Brain microvascular endothelial cell (primary cell): ENCODE measurements around the gene PAX4.

Experiments
- DNase-seq: peaks from one replicate; pipeline ENCODE4 v3.0.0-alpha.2; 2020
- H3K27ac ChIP-seq: fragments of 250-450 bp; sonication (Bioruptor Pico); 2 replicates; pipeline ENCODE4 v1.5.1; 2020; ENCODE audit warnings: mild to moderate bottlenecking, moderate library complexity
- H3K27me3 ChIP-seq: fragments of 250-450 bp; sonication (Bioruptor Pico); replicated peaks from 2 replicates; pipeline ENCODE4 v1.5.1; 2020; ENCODE audit warnings: mild to moderate bottlenecking
- H3K36me3 ChIP-seq: fragments of 250-450 bp; sonication (Bioruptor Pico); replicated peaks from 2 replicates; pipeline ENCODE4 v1.5.1; 2020; ENCODE audit warnings: mild to moderate bottlenecking
- H3K4me3 ChIP-seq: 2 replicates; pipeline ENCODE4 v1.5.1; 2011; ENCODE audit warnings: low read depth, mild to moderate bottlenecking, control low read depth, low read length, moderate library complexity
- CTCF ChIP-seq: IDR thresholded peaks from 2 replicates; pipeline ENCODE4 v1.5.1; 2011; ENCODE audit warnings: low read depth, mild to moderate bottlenecking, moderate library complexity, low read length, control low read depth, inconsistent platforms; ENCODE audit errors: missing control alignments
- in situ Hi-C: cut with HindIII; loops from 2 replicates; pipeline ENCODE4 v1.10.0; 2017; ENCODE audit warnings: low sequenced_read_pairs, low pct_ligation_motif_present

Gene PAX4

GRCh38 chr7:127625331-127625730, 7.4 kb upstream of the PAX4 start:
- TF ChIP-seq CTCF, result no peak
- H3K27ac ChIP-seq, result no peak overlapping the region
- no peaks in the 10 kb centered on the region for H3K36me3 ChIP-seq
- DNase-seq, result no peak
- peaks cover 14% of the 10 kb centered on the region for H3K27me3 ChIP-seq
- no peak overlapping the region for H3K4me3 ChIP-seq
- in situ Hi-C loops, result no loop called here

GRCh38 chr7:127620406-127621233, 2.7 kb upstream of the PAX4 start:
- H3K4me3 ChIP-seq, result no peak overlapping the region

GRCh38 chr7:127619681-127620405, 1.9 kb upstream of the PAX4 start:
- TF ChIP-seq CTCF, result no peak
- H3K4me3 ChIP-seq, result no peak overlapping the region
- DNase-seq, result no peak
- peaks cover 63% of the 10 kb centered on the region for H3K27me3 ChIP-seq
- H3K27ac ChIP-seq, result no peak overlapping the region
- in situ Hi-C loops, result no loop called here
- H3K36me3 ChIP-seq, result no peaks in the 10 kb centered on the region

More at GRCh38 chr7:127620406-127621233, 2.7 kb upstream of the PAX4 start:
- Histone ChIP-seq H3K36me3 (no peaks in the 10 kb centered on the region), H3K27me3 (peaks cover 56% of the 10 kb centered on the region), H3K27ac (no peak overlapping the region)
- in situ Hi-C loops, result no loop called here
- TF ChIP-seq CTCF, result no peak
- no peak for DNase-seq

GRCh38 chr7:127618775-127619174, 833 bp upstream of the PAX4 start:
- no peaks in the 10 kb centered on the region for H3K36me3 ChIP-seq
- H3K27ac ChIP-seq, result no peak overlapping the region
- TF ChIP-seq CTCF, result no peak
- DNase-seq, result no peak
- H3K27me3 ChIP-seq, result peaks cover 68% of the 10 kb centered on the region
- in situ Hi-C loops, result no loop called here
- no peak overlapping the region for H3K4me3 ChIP-seq

- H3K36me3 ChIP-seq, result no peaks in the 10 kb centered on the region
- TF ChIP-seq CTCF, result no peak
- DNase-seq, result no peak
- H3K4me3 ChIP-seq, result no peak overlapping the region
- peaks cover 64% of the 10 kb centered on the region for H3K27me3 ChIP-seq
- in situ Hi-C loops, result no loop called here
- H3K27ac ChIP-seq, result no peak overlapping the region
These were observed 1.2 kb downstream of the PAX4 start for GRCh38 chr7:127616724-127617123.
